Tibial nerve (tissue), 3 donors: ENCODE data around the gene HOXA1.

Source experiments
- POLR2A ChIP-seq, 2 donors: fragments of 450-650 bp; IDR thresholded peaks; one replicate each; pipeline ENCODE4 v1.6.1; 2017; ENCODE audit warnings: antibody characterized with exemption in 2 of 2, mild to moderate bottlenecking in 2 of 2, moderate library complexity in 2 of 2
- TF ChIP-seq, protein P1 (sequence below), 5 experiments: fragments of 200-600 bp in 3 of 5; fragments of 450-650 bp in 2 of 5; sonication (generic) in 3 of 5; IDR thresholded peaks; one replicate each; pipeline ENCODE4 v1.5.1; 2016 to 2019; ENCODE audit warnings: antibody characterized with exemption in 5 of 5, mild to moderate bottlenecking in 3 of 5, moderate library complexity in 2 of 5

DNA sequence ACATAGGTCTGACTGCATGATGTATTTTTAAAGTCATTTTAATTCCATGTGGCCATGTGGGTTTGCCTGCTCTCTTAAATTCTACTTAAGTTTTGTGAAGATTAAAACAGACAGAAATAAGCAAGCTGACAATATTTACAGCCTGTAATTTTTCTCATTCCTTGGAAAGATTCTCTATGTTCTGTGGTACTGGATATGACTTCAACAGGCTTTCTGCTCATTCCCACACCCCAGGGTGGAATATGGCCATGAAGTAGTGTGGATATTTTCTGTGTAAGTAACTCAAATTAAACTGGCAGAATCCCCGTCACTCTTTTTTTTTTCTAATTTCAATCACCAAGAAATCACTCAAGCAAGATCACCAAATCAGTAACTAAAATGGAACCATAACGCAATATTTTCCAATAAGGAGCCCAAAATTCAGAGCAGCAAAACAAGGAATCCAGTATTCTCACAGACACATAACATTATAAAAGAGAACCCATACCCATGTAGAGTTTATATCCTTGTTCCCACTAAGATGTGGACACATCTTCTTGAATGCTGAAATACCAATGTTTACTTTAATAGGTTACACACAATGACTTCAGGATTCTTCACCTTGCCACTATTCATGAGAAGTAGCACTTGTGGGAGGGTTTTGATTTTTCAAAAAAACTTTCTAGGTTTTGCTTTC, 42.0 kb upstream of the HOXA1 start:
- TF ChIP-seq, protein P1, sequence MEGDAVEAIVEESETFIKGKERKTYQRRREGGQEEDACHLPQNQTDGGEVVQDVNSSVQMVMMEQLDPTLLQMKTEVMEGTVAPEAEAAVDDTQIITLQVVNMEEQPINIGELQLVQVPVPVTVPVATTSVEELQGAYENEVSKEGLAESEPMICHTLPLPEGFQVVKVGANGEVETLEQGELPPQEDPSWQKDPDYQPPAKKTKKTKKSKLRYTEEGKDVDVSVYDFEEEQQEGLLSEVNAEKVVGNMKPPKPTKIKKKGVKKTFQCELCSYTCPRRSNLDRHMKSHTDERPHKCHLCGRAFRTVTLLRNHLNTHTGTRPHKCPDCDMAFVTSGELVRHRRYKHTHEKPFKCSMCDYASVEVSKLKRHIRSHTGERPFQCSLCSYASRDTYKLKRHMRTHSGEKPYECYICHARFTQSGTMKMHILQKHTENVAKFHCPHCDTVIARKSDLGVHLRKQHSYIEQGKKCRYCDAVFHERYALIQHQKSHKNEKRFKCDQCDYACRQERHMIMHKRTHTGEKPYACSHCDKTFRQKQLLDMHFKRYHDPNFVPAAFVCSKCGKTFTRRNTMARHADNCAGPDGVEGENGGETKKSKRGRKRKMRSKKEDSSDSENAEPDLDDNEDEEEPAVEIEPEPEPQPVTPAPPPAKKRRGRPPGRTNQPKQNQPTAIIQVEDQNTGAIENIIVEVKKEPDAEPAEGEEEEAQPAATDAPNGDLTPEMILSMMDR (IDR thresholded peaks at IDR 0.05), result no peak
- no peak for TF ChIP-seq POLR2A (IDR thresholded peaks at IDR 0.05)
